ENCODE data around the gene TMEM114.

- no peak for TF ChIP-seq CTCF (IDR thresholded peaks at IDR 0.05)
- TF ChIP-seq ZFX (IDR thresholded peaks at IDR 0.05; ENCODE audit: borderline replicate concordance): no peak
Observed at GRCh38 chr16:8583199-8583598, 7.1 kb downstream of the TMEM114 start.
